Kidney (tissue), 14 donors: ENCODE data around the gene HOXC5. TPM values are rescaled to one million over a fixed set of nuclear protein-coding genes. Genes with fewer than 3 reads are reported as not detected.

ENCODE experiments used
- DNase-seq, 5 donors: peaks; one replicate each; pipeline ENCODE4 v3.0.0-alpha.2; 2013 to 2020
- FAIRE-seq: peaks from 2 replicates; lab custom pipeline; 2012; peaks lifted over from hg19 to GRCh38; lab: Jason Lieb, UNC
- H3K27ac ChIP-seq, 2 donors: one replicate each; pipeline ENCODE4 v1.7.0; 2013; ENCODE audit warnings: low read depth in 2 of 2, low read length in 2 of 2, inconsistent platforms in 1 of 2
- H3K27me3 ChIP-seq: one replicate; pipeline ENCODE4 v1.7.1; 2013; ENCODE audit warnings: low read length, inconsistent platforms; ENCODE audit not compliant: control insufficient read depth, insufficient read depth
- H3K36me3 ChIP-seq, 3 donors: one replicate each; pipeline versions ENCODE4 v1.7.0 to v1.7.1; 2013; ENCODE audit warnings: low read length in 3 of 3, control low read depth in 1 of 3, inconsistent platforms in 1 of 3; ENCODE audit not compliant: insufficient read depth in 3 of 3, control insufficient read depth in 2 of 3
- H3K4me1 ChIP-seq, 3 donors: one replicate each; pipeline versions ENCODE4 v1.7.0 to v1.7.1; 2013; ENCODE audit warnings: low read length in 3 of 3, inconsistent platforms in 1 of 3, low read depth in 1 of 3; ENCODE audit not compliant: control insufficient read depth in 2 of 3, insufficient read depth in 2 of 3
- H3K4me3 ChIP-seq, 3 donors: one replicate each; pipeline versions ENCODE4 v1.7.0 to v1.8.1; 2013; ENCODE audit warnings: low read length in 3 of 3, control low read depth in 1 of 3, inconsistent platforms in 1 of 3
- H3K9ac ChIP-seq, 3 donors: one replicate each; pipeline versions ENCODE4 v1.7.0 to v1.7.1; 2013; ENCODE audit warnings: low read length in 3 of 3, control low read depth in 1 of 3, inconsistent platforms in 1 of 3
- H3K9me3 ChIP-seq, 3 donors: one replicate each; pipeline versions ENCODE4 v1.7.0 to v1.7.1; 2013; ENCODE audit warnings: low read length in 3 of 3, control low read depth in 1 of 3, inconsistent platforms in 1 of 3; ENCODE audit not compliant: control insufficient read depth in 2 of 3, insufficient read depth in 1 of 3
- CTCF ChIP-seq: IDR thresholded peaks from 3 replicates; pipeline ENCODE4 v1.5.1; 2012; ENCODE audit warnings: mild to moderate bottlenecking, moderate library complexity, borderline replicate concordance; ENCODE audit not compliant: insufficient read depth; ENCODE audit errors: extremely low read depth
- intact Hi-C: fragments of 100-400 bp; cut with DNase I; formaldehyde crosslinking; loops from one replicate; pipeline ENCODE4 v1.11.1; 2022
- polyA plus RNA-seq: library from polyadenylated mRNA; stranded (reverse); fragments of 350-450 nt; fragmentation: Illumina TruSeq; extraction: RNeasy Lipid Tissue Mini Kit (QIAGEN cat#74804); gene quantifications from one replicate; pipeline ENCODE4 v1.2.3, GENCODE V29; 2014; ENCODE audit warnings: low read depth, low replicate concordance; ENCODE audit not compliant: insufficient read depth
- total RNA-seq: library from RNA; stranded (reverse); fragmentation: NEBNext Ultra II Directional; extraction: Animal tissue kit (Norgen Biotek cat#: 25700); gene quantifications from one replicate; pipeline ENCODE4 v1.2.1, GENCODE V29; 2021
- donor health status: control.
- donor health status: control.
- donor health status: control.
- donor health status: control.
- donor health status: control.
- donor health status: DM: yes; HTN: yes; CAD: no.
- donor health status: Normal renal cell carcinoma (clear cell type).

The HOXC5 gene
- total and polyA plus RNA-seq, 2 donors from 2014 or later = 0.24 to 4.8 TPM

DNA sequence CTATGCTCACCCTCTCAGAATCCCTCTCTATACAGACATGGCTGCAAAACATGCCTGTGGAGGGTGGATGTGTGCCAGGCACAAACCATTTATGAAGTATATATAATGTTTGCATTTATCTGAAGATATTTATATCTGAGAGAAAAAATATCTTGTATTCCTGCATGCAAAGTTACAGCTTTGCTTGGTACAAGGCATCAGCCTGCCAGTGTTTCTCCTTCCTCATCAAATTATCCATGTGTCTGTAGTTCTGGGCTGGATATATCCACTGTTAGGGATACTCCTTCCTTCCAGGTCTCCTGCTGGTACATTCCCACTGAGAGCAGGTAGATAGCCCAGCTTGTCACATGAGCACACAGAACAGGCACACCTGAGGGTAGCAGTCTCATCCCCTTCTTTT, 32.8 kb downstream of the HOXC5 start:
- no peak for TF ChIP-seq CTCF
- Histone ChIP-seq H3K27ac (no peak overlapping the region), H3K4me1 (no peaks in the 10 kb centered on the region), H3K27me3 (no peaks in the 10 kb centered on the region), H3K36me3 (no peaks in the 10 kb centered on the region), H3K9ac (no peak overlapping the region), H3K4me3 (no peak overlapping the region), H3K9me3 (no peaks in the 10 kb centered on the region)
- intact Hi-C loops = no loop called here
- FAIRE-seq = no peak
- DNase-seq = no peak

DNA sequence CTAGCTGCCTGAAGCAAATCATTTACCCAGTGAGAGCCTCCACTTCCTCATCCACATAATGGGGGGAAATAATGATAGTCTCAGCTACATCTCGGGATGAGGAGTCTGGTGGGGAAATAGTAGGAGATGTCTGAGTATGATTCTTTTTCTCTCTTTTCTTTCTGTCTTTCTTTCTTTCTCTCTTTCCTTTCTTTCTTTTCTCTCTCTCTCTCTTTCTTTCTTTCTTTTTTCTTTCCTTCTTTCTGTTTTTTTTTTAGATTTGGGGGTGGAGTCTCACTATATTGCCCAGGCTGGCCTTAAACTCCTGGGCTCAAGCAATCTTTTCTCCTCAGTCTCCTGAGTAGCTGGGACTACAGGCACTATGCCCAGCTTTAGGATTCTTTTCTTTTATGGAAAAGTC, 33.6 kb downstream of the HOXC5 start:
- Histone ChIP-seq H3K9me3 (no peaks in the 10 kb centered on the region), H3K27me3 (no peaks in the 10 kb centered on the region), H3K27ac (no peak overlapping the region), H3K9ac (no peak overlapping the region), H3K4me3 (no peak overlapping the region), H3K36me3 (no peaks in the 10 kb centered on the region), H3K4me1 (no peaks in the 10 kb centered on the region)
- DNase-seq (no peak), FAIRE-seq (no peak)
- no peak for TF ChIP-seq CTCF
- intact Hi-C loops = no loop called here

GRCh38 chr12:54068418-54069070, 35.7 kb downstream of the HOXC5 start:
- Histone ChIP-seq H3K36me3 (no peaks in the 10 kb centered on the region), H3K27ac (no peak overlapping the region), H3K4me3 (no peak overlapping the region), H3K9me3 (no peaks in the 10 kb centered on the region), H3K27me3 (no peaks in the 10 kb centered on the region), H3K9ac (no peak overlapping the region), H3K4me1 (no peaks in the 10 kb centered on the region)
- intact Hi-C loops = no loop called here
- no peak for TF ChIP-seq CTCF
- FAIRE-seq = no peak
- no peak for DNase-seq

GRCh38 chr12:54071942-54072341, 39.1 kb downstream of the HOXC5 start:
- Histone ChIP-seq H3K9ac (no peak overlapping the region), H3K4me3 (no peak overlapping the region), H3K27ac (no peak overlapping the region), H3K36me3 (no peaks in the 10 kb centered on the region), H3K9me3 (no peaks in the 10 kb centered on the region), H3K27me3 (no peaks in the 10 kb centered on the region), H3K4me1 (no peaks in the 10 kb centered on the region)
- TF ChIP-seq CTCF = no peak
- DNase-seq = no peak
- no peak for FAIRE-seq
- intact Hi-C loops = no loop called here
